ENCODE data around the gene TRAF1.

GRCh38 chr9:120961936-120962335 lies 35.3 kb upstream of the TRAF1 start:
- TF ChIP-seq, protein P1, sequence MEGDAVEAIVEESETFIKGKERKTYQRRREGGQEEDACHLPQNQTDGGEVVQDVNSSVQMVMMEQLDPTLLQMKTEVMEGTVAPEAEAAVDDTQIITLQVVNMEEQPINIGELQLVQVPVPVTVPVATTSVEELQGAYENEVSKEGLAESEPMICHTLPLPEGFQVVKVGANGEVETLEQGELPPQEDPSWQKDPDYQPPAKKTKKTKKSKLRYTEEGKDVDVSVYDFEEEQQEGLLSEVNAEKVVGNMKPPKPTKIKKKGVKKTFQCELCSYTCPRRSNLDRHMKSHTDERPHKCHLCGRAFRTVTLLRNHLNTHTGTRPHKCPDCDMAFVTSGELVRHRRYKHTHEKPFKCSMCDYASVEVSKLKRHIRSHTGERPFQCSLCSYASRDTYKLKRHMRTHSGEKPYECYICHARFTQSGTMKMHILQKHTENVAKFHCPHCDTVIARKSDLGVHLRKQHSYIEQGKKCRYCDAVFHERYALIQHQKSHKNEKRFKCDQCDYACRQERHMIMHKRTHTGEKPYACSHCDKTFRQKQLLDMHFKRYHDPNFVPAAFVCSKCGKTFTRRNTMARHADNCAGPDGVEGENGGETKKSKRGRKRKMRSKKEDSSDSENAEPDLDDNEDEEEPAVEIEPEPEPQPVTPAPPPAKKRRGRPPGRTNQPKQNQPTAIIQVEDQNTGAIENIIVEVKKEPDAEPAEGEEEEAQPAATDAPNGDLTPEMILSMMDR (conservative IDR thresholded peaks at IDR 0.05 in 1 of 2, IDR thresholded peaks at IDR 0.05 in 1 of 2; ENCODE audit: low read depth in 1 of 2, low read length in 2 of 2), result no peak
- TF ChIP-seq EZH2 (IDR thresholded peaks at IDR 0.05; ENCODE audit: low read length, missing control alignments), result no peak
